HEK293 (cell line): ENCODE measurements around the gene WDR64.

Experiments used
- REST ChIP-seq: fragments of 450-650 bp; formaldehyde crosslinking; IDR thresholded peaks from 2 replicates; pipeline ENCODE4 v1.5.1; 2016; ENCODE audit warnings: missing biosample characterization, missing genetic modification characterization
- SALL2 ChIP-seq: fragments of 450-650 bp; formaldehyde crosslinking; IDR thresholded peaks from 2 replicates; pipeline ENCODE4 v1.5.0; 2017; ENCODE audit warnings: missing biosample characterization, mild to moderate bottlenecking, missing genetic modification characterization, borderline replicate concordance
- ZBTB44 ChIP-seq: fragments of 450-650 bp; IDR thresholded peaks from 2 replicates; pipeline ENCODE4 v1.5.1; 2018; ENCODE audit warnings: missing biosample characterization, mild to moderate bottlenecking, missing genetic modification characterization
- ZFP69B ChIP-seq: fragments of 450-650 bp; formaldehyde crosslinking; IDR thresholded peaks from 2 replicates; pipeline ENCODE4 v1.5.1; 2016; ENCODE audit warnings: missing biosample characterization, missing genetic modification characterization
- ZNF184 ChIP-seq: fragments of 450-650 bp; IDR thresholded peaks from 2 replicates; pipeline ENCODE4 v1.5.1; 2018; ENCODE audit warnings: missing biosample characterization, mild to moderate bottlenecking, missing genetic modification characterization
- ZNF24 ChIP-seq: fragments of 450-650 bp; formaldehyde crosslinking; IDR thresholded peaks from 2 replicates; pipeline ENCODE4 v1.5.1; 2016; ENCODE audit warnings: missing biosample characterization, missing genetic modification characterization
- ZNF274 ChIP-seq, 2 experiments: fragments of 200-500 bp in 1 of 2; fragments of 450-650 bp in 1 of 2; sonication (Bioruptor generic) in 1 of 2; formaldehyde crosslinking in 1 of 2; IDR thresholded peaks; 2 replicates each; pipeline versions ENCODE4 v1.5.1 to v1.6.1; 2014 to 2016; ENCODE audit warnings: borderline replicate concordance in 1 of 2, inconsistent platforms in 1 of 2, low read length in 1 of 2, missing biosample characterization in 1 of 2, missing genetic modification characterization in 1 of 2
- ZNF350 ChIP-seq: fragments of 450-650 bp; formaldehyde crosslinking; IDR thresholded peaks from 2 replicates; pipeline ENCODE4 v1.5.0; 2017; ENCODE audit warnings: missing biosample characterization, mild to moderate bottlenecking, missing genetic modification characterization
- ZNF580 ChIP-seq: fragments of 450-650 bp; formaldehyde crosslinking; IDR thresholded peaks from 2 replicates; pipeline ENCODE4 v1.5.1; 2016; ENCODE audit warnings: missing biosample characterization, missing genetic modification characterization
- ZNF660 ChIP-seq: fragments of 450-650 bp; IDR thresholded peaks from 2 replicates; pipeline ENCODE4 v1.5.1; 2018; ENCODE audit warnings: missing biosample characterization, mild to moderate bottlenecking, missing genetic modification characterization
- TF ChIP-seq, protein P1 (sequence below): fragments of 450-650 bp; formaldehyde crosslinking; IDR thresholded peaks from 2 replicates; pipeline ENCODE4 v1.5.1; 2016; ENCODE audit warnings: missing biosample characterization, missing genetic modification characterization
- TF ChIP-seq, protein P2 (sequence below): fragments of 450-650 bp; formaldehyde crosslinking; IDR thresholded peaks from 2 replicates; pipeline ENCODE4 v1.5.1; 2016; ENCODE audit warnings: missing biosample characterization, missing genetic modification characterization, low read depth
- TF ChIP-seq, protein P3 (sequence below): fragments of 450-650 bp; formaldehyde crosslinking; optimal IDR thresholded peaks from 2 replicates; pipeline ENCODE3; 2016; ENCODE audit warnings: missing biosample characterization, mild to moderate bottlenecking, missing genetic modification characterization

DNA sequence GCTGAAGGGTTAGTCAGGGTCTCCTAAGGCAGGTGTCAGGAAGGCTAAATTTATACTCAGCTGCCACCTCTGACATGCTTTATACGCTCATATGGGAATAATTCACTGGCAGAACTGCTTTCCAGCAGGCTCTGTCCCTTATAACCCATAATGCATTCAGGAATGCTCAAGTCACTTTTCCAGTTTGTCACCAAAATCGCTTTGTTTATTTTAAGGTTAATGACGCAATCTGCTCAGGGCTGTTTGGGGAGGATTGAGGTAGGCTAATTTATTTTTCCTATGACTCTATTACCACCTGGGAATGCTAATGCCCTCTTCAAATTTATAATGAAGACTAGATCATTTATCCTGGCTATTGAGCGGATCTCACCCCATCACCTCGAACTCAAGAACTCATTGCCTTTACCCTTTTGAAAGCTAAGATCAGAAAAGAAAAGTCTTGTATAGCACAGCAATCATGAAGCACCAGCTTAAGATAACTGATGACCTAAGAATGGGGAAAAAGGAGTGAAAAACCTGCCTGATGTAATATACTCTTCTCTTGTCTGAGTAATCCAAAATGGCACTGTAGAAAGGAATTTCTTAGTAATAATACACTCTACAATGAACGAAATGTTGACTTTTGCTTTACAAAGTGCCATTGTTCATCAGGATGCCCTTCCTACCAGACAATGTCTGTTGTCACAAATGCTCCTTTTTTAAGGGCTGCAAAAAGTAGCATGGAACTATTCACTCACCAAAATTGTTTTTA, 98.0 kb downstream of the WDR64 start:
- TF ChIP-seq, protein P1, sequence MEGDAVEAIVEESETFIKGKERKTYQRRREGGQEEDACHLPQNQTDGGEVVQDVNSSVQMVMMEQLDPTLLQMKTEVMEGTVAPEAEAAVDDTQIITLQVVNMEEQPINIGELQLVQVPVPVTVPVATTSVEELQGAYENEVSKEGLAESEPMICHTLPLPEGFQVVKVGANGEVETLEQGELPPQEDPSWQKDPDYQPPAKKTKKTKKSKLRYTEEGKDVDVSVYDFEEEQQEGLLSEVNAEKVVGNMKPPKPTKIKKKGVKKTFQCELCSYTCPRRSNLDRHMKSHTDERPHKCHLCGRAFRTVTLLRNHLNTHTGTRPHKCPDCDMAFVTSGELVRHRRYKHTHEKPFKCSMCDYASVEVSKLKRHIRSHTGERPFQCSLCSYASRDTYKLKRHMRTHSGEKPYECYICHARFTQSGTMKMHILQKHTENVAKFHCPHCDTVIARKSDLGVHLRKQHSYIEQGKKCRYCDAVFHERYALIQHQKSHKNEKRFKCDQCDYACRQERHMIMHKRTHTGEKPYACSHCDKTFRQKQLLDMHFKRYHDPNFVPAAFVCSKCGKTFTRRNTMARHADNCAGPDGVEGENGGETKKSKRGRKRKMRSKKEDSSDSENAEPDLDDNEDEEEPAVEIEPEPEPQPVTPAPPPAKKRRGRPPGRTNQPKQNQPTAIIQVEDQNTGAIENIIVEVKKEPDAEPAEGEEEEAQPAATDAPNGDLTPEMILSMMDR (tag by site-specific recombination): no peak
- TF ChIP-seq ZNF660 (tag by site-specific recombination) (no peak), ZBTB44 (tag by site-specific recombination) (no peak), ZNF24 (tag by site-specific recombination) (no peak), ZNF274 (IDR thresholded peaks at IDR 0.05; ENCODE audit: low read length) (no peak), ZNF274 (tag by site-specific recombination; IDR thresholded peaks at IDR 0.05; ENCODE audit: borderline replicate concordance) (no peak), ZFP69B (tag by site-specific recombination) (no peak), REST (tag by site-specific recombination) (no peak), ZNF580 (no peak), SALL2 (no peak), ZNF184 (tag by site-specific recombination) (no peak), ZNF350 (tag by site-specific recombination) (no peak)
- TF ChIP-seq, protein P2, sequence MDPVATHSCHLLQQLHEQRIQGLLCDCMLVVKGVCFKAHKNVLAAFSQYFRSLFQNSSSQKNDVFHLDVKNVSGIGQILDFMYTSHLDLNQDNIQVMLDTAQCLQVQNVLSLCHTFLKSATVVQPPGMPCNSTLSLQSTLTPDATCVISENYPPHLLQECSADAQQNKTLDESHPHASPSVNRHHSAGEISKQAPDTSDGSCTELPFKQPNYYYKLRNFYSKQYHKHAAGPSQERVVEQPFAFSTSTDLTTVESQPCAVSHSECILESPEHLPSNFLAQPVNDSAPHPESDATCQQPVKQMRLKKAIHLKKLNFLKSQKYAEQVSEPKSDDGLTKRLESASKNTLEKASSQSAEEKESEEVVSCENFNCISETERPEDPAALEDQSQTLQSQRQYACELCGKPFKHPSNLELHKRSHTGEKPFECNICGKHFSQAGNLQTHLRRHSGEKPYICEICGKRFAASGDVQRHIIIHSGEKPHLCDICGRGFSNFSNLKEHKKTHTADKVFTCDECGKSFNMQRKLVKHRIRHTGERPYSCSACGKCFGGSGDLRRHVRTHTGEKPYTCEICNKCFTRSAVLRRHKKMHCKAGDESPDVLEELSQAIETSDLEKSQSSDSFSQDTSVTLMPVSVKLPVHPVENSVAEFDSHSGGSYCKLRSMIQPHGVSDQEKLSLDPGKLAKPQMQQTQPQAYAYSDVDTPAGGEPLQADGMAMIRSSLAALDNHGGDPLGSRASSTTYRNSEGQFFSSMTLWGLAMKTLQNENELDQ: no peak
- TF ChIP-seq, protein P3, sequence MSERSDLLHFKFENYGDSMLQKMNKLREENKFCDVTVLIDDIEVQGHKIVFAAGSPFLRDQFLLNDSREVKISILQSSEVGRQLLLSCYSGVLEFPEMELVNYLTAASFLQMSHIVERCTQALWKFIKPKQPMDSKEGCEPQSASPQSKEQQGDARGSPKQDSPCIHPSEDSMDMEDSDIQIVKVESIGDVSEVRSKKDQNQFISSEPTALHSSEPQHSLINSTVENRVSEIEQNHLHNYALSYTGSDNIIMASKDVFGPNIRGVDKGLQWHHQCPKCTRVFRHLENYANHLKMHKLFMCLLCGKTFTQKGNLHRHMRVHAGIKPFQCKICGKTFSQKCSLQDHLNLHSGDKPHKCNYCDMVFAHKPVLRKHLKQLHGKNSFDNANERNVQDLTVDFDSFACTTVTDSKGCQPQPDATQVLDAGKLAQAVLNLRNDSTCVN (tag by site-specific recombination): no peak
